Fibroblast of skin of right quadriceps (primary cell): ENCODE results near the gene THPO.

Experiments
- DNase-seq: peaks from one replicate; pipeline ENCODE4 v3.0.0-alpha.2; 2013

THPO gene

GRCh38 chr3:184377882-184378445, at the start of gene THPO:
Gene THPO, minus strand, starts transcription at chr3:184378207. Its CDS starts 1,948 bp downstream, at chr3:184376259.
- DNase-seq, result no peak

DNA sequence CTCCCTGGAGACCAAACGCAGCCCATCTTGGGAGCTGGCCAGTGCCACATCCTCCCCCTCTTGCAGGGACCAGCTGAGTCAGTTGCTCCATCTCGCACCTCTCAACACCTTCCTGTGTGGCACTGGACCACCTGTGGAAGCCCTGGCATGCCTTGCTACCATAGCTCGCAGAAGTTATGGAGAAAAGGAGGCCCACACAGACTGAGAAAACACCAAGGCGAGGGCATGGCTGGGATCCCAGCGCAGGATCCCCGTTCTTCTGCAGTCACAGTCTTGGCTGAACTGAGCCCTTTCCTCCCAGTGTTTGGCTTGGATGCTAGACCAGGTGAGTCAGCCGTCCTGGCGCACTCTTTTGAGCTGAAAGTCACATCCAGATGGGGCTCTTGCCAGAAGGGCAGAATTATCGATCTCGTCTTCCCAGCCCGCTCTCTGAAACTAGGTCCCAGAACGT, 48.7 kb upstream of the THPO start:
- no peak for DNase-seq

GRCh38 chr3:184423561-184423960, 45.6 kb upstream of the THPO start:
- DNase-seq, result no peak

DNA sequence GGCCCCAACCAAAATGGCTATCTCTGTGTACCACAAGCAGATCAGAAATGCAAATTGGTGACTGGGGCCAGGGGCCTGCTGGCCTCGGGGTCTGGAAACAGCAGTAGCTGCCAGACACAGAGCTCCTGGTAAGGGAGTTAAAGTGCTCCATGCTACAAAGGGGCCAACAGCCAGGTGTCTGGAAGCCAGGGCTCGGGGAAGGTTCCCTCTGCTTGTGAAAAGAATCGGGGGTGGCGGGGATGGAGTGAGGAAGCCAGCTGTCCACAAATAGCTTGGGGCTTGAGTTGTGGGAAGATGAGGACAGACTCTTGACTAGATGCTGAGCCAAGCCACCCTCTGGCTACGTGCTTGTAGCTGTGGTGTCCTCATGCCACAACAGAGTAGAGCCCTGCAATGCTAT, 41.2 kb upstream of the THPO start:
- DNase-seq, result no peak

DNA sequence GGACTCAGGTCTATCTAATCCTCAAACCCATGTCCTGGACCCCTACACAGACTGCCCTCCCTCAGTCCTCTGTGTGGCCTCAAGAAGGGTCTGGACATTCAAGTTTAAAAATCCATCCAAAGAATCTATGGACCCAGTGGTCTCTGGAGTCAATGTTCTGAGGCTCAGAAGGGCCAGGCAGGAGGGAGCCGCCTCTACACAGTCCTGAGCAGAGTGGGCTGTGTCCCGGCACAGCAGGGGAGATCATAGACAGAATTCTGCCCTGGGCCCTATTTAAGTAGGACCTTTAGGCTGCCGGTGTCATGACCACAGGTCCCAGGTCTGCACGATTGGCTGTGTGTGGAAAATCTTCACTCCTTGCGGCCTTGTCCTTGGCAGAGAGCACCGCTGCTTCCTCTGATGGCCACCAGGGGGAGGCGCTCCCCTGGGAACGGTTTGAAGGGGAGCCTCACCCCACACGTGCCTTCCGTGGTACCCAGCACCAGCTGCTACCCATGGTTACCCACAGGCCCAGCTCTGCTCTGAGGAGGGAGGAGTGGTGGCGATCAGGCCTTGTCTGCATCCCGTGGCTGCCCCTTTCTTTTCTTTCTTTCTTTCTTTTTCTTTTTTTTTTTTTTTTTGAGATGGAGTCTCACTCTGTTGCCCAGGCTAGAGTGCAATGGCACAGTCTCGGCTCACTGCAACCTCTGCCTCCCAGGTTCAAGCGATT, 39.8 kb upstream of the THPO start:
- peak; percentile 55 for DNase-seq

GRCh38 chr3:184415203-184415490, 37.1 kb upstream of the THPO start:
- DNase-seq, result no peak

- DNase-seq, result no peak
Measured at GRCh38 chr3:184414418-184415202, 36.6 kb upstream of the THPO start.

GRCh38 chr3:184409946-184410500, 32.0 kb upstream of the THPO start:
- DNase-seq, result no peak

DNA sequence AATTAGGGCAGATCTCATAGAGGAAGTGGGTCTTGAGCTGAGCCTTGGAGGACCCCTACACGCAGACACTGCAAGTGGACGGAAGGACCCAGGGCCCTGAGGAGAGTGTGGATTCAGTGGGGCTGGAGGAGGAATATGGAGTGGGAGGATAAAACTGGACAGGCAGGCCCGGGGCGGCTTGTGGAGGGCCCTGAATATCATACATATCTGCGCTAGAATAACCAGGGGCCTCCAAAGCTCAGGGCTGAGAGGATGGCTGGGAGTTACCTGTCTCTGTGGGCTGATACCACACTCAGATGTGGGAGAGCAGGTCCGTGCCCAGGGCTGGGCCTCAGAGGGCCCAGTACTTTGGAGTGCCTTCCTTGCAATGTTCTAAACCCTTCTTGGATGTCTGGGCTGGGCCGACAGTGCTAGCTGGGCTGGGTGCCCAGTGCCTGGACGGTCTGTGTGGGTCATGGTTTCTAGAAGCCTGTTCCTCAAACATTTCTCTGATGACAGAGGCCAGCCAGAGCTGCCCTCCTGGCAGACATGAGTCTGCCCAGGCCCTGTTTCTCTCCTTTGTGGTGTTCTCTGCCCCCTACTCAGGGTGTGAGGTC, 31.4 kb upstream of the THPO start:
- no peak for DNase-seq

- DNase-seq, result no peak
Measured at GRCh38 chr3:184405075-184406030, 27.3 kb upstream of the THPO start.

GRCh38 chr3:184399410-184399809, 21.4 kb upstream of the THPO start:
- DNase-seq, result peak; percentile 91

GRCh38 chr3:184395320-184395660, 17.3 kb upstream of the THPO start:
- no peak for DNase-seq

GRCh38 chr3:184391266-184391665, 13.3 kb upstream of the THPO start:
- no peak for DNase-seq

DNA sequence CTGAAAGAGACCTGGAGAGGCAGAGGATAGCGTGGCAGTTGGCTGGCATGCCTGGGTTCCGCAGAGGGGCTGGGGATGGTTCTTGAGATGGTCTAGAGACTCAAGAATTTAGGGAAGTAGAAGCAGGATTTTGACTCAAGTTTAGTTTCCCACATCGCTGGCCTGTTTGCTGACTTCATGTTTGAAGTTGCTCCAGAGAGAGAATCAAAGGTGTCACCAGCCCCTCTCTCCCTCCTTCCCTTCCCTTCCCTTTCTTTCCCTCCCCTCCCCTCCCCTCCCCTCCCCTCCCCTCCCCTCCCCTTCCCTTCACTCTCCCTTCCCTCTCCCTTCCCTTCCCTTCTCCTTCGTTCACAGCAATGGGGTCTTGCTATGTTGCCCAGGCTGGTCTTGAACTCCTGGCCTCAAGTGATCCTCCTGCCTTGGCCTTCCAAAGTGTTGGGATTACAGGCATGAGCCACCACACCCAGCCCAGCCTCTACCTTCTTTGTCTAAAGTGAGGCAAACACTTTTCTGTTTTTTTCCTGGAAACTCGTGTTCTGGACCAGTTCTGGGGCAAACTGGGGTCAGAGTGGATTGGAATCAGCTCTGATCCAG, 12.0 kb upstream of the THPO start:
- no peak for DNase-seq

DNA sequence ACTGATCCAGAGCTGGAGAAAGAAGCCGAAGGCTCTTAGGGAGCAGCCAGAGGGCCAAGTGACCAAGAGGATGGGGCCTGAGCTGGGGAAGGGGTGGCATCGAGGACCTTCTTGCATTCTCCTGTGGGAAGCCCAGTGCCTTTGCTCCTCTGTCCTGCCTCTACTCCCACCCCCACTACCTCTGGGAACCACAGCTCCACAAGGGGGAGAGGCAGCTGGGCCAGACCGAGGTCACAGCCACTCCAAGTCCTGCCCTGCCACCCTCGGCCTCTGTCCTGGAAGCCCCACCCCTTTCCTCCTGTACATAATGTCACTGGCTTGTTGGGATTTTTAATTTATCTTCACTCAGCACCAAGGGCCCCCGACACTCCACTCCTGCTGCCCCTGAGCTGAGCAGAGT, 11.4 kb upstream of the THPO start:
- no peak for DNase-seq

- no peak for DNase-seq
Measured at GRCh38 chr3:184388936-184389230, 10.9 kb upstream of the THPO start.

DNA sequence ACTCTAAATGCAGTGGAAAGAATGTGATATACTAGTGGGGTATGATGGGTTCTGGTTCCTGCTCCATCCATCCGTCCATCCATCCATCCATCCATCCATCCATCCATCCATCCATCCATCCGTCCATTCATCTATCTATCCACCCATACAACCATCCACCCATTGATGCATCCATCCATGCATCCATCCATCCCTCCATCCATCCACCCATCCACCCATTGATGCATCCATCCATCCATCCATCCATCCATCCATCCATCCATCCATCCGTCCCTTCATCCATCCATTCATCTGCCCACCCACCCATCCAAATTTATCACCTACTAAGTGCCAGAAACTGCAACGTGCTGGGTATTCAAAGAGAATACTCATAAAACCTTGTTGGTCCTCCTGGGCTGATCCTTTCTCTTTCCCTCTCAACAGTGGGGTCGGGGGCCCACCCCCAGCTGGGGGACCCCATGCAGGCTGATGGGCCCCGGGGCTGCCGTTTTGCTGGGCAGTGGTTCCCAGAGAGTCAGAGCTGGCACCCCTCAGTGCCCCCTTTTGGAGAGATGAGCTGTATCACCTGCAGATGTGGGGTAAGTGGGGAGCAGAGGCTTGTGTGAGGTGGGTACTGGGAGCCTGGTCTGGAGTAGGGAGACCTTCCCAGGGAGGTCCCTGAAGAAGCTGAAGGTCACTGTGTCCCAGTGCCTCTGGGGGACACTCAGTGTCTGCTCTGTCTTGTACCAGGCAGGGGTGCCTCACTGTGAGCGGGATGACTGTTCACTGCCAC, 10.3 kb upstream of the THPO start:
- DNase-seq, result no peak

DNA sequence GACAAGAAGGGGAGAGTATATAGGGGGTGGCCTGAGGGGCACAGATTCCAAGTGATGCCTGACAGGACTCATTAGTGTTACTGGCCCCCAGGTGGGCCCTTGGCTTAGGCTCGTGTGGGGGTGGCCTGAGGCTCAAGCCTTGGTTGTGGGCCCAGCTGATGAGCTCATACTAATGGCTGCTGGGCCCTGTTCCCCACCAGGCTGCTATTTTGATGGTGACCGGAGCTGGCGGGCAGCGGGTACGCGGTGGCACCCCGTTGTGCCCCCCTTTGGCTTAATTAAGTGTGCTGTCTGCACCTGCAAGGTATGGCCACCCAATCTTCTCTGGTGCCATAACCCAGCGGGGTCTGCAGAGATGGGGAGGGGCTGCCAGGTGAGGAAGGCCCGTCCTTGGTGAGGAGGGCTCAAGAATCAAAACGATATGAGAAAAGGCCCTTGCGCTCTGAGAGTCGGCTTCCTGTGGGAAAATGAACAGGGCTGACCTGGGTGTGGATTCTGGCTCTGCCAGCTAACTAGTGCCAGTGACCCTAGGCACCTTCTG, 9.2 kb upstream of the THPO start:
- DNase-seq, result no peak

DNA sequence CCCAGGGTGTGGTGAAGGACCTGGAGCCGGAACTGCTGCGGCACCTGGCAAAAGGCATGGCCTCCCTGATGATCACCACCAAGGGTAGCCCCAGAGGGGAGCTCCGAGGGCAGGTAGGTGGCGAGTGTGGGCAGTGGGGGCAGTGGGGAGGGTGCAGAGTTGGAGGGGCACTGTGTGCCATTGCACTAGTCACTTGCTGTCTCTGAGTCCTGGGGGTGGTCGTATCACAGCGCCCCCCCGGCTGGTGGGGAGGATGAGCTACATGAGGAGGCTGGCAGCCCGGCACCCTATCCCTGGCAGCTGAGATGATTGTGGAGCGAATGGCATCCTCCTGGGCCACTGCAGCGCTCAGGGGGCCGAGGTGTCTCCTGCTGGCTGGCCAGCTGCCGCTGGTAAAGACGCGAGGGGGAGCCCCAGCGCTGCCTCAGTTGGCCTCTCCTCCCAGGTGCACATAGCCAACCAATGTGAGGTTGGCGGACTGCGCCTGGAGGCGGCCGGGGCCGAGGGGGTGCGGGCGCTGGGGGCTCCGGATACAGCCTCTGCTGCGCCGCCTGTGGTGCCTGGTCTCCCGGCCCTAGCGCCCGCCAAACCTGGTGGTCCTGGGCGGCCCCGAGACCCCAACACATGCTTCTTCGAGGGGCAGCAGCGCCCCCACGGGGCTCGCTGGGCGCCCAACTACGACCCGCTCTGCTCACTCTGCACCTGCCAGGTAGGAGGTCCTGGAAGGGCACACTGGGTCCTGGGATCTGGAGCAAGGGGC, 8.2 kb upstream of the THPO start:
- no peak for DNase-seq

DNA sequence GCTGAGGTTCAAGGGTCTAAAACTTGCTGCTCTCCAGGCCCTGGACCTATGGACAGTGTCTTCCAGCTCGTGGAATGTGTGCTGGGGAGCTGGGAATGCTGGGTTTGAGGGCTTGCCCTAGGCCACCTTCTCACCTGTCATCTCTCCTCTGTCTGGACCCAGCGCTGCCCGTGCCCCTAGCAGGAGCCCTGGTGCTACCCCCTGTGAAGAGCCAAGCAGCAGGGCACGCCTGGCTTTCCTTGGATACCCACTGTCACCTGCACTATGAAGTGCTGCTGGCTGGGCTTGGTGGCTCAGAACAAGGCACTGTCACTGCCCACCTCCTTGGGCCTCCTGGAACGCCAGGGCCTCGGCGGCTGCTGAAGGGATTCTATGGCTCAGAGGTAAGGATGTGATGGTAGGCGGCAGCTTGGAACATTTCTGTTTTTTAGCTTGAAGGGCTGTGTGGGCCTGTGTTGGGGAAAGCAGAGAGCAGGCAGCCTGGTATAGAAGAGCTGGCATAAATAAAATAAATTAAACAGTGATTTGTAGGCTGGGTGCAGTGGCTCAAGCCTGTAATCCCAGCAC, 6.9 kb upstream of the THPO start:
- DNase-seq, result no peak
